K562 (cell line): Measurements from ENCODE around the gene TFAP2A.

Source experiments
- IRF1 ChIP-seq: sonication (generic); formaldehyde crosslinking; IDR thresholded peaks from 2 replicates; pipeline ENCODE4 v1.8.0; 2022; ENCODE audit warnings: missing genetic modification reagents, mild to moderate bottlenecking, borderline replicate concordance
- KDM1A ChIP-seq, 2 experiments: fragments of 450-650 bp; IDR thresholded peaks; 2 replicates each; pipeline ENCODE4 v1.6.1; 2016; ENCODE audit warnings: mild to moderate bottlenecking in 2 of 2
- MAZ ChIP-seq, 2 experiments: fragments of 450-650 bp in 1 of 2; sonication (generic) in 1 of 2; formaldehyde crosslinking; IDR thresholded peaks in 1 of 2; conservative IDR thresholded peaks in 1 of 2; 2 replicates each; pipeline versions ENCODE4 v1.4.0 to v1.5.0; 2020; ENCODE audit warnings: mild to moderate bottlenecking in 1 of 2, missing genetic modification reagents in 1 of 2
- SIN3A ChIP-seq, 2 experiments: fragments of 150-350 bp in 1 of 2; IDR thresholded peaks; 2 replicates each; pipeline ENCODE4 v1.6.1; 2011 to 2016; ENCODE audit warnings: borderline replicate concordance in 2 of 2, low read depth in 2 of 2, low read length in 2 of 2, mild to moderate bottlenecking in 2 of 2, moderate library complexity in 2 of 2; ENCODE audit not compliant: control insufficient read depth in 1 of 2
- SP1 ChIP-seq: sonication (generic); formaldehyde crosslinking; IDR thresholded peaks from 2 replicates; pipeline ENCODE4 v1.8.1; 2022; ENCODE audit warnings: mild to moderate bottlenecking, missing genetic modification reagents
- SPI1 ChIP-seq: IDR thresholded peaks from 2 replicates; pipeline ENCODE4 v1.6.1; 2011; ENCODE audit warnings: low read depth, low read length, control low read depth, borderline replicate concordance
- USF2 ChIP-seq: sonication (generic); formaldehyde crosslinking; IDR thresholded peaks from 2 replicates; pipeline ENCODE4 v1.5.0; 2020; ENCODE audit warnings: missing genetic modification reagents
- ZKSCAN8 ChIP-seq: fragments of 200-800 bp; sonication (Bioruptor generic); IDR thresholded peaks from 2 replicates; pipeline ENCODE4 v1.6.1; 2016; ENCODE audit warnings: missing genetic modification characterization, missing compliant biosample characterization

GRCh38 chr6:10391299-10391630, 23.6 kb downstream of the TFAP2A start:
- TF ChIP-seq SPI1: no peak
- TF ChIP-seq SIN3A (IDR thresholded peaks at IDR 0.05; ENCODE audit: borderline replicate concordance in 2 of 2, control insufficient read depth in 1 of 2, low read depth in 2 of 2, low read length in 2 of 2): no peak
- no peak for TF ChIP-seq USF2 (CRISPR knock-in tag)
- no peak for TF ChIP-seq MAZ (CRISPR knock-in tag; conservative IDR thresholded peaks at IDR 0.05 in 1 of 2, IDR thresholded peaks at IDR 0.05 in 1 of 2)
- no peak for TF ChIP-seq KDM1A (IDR thresholded peaks at IDR 0.05)
- TF ChIP-seq IRF1 (CRISPR knock-in tag): no peak
- no peak for TF ChIP-seq SP1 (CRISPR knock-in tag)
- no peak for TF ChIP-seq ZKSCAN8 (CRISPR knock-in tag)
